Gastroesophageal sphincter (tissue), 4 donors: ENCODE data around the gene WDR86. TPM values are rescaled to one million over a fixed set of nuclear protein-coding genes. Genes with fewer than 3 reads are reported as not detected.

Source experiments
- ATAC-seq: fragments of 150-250 bp; one replicate; pipeline ENCODE4 v1.9.1; 2016; ENCODE audit warnings: mild to moderate bottlenecking, moderate library complexity
- H3K27ac ChIP-seq, 4 donors: fragments of 200-600 bp; sonication (generic) in 3 of 4; 1 replicate in 3 of 4; 2 replicates in 1 of 4; pipeline ENCODE4 v1.5.1; 2016 to 2019
- H3K27me3 ChIP-seq: fragments of 200-600 bp; sonication (generic); one replicate; pipeline ENCODE4 v1.5.1; 2019
- H3K36me3 ChIP-seq, 2 donors: fragments of 200-600 bp; sonication (generic); one replicate each; pipeline ENCODE4 v1.5.1; 2019; ENCODE audit warnings: control low read depth in 1 of 2
- H3K4me1 ChIP-seq, 3 donors: fragments of 200-600 bp; sonication (generic); 1 replicate in 2 of 3; 2 replicates in 1 of 3; pipeline ENCODE4 v1.5.1; 2016 to 2019; ENCODE audit warnings: control low read depth in 2 of 3
- H3K4me3 ChIP-seq, 2 donors: fragments of 200-600 bp; sonication (generic); one replicate each; pipeline ENCODE4 v1.5.1; 2019; ENCODE audit warnings: mild to moderate bottlenecking in 1 of 2, moderate library complexity in 1 of 2
- H3K9me3 ChIP-seq, 3 donors: fragments of 200-600 bp; sonication (generic); one replicate each; pipeline ENCODE4 v1.5.1; 2017 to 2019; ENCODE audit warnings: control low read depth in 2 of 3
- CTCF ChIP-seq, 4 experiments: fragments of 200-600 bp in 2 of 4; fragments of 450-650 bp in 2 of 4; sonication (generic) in 1 of 4; IDR thresholded peaks; one replicate each; pipeline ENCODE4 v1.5.1; 2017 to 2019; ENCODE audit warnings: antibody characterized with exemption in 4 of 4, mild to moderate bottlenecking in 2 of 4, moderate library complexity in 2 of 4
- EP300 ChIP-seq: sonication (generic); formaldehyde crosslinking; IDR thresholded peaks from one replicate; pipeline ENCODE4 v1.6.1; 2017; ENCODE audit warnings: antibody characterized with exemption, mild to moderate bottlenecking
- POLR2A ChIP-seq, 2 donors: fragments of 450-650 bp; IDR thresholded peaks; one replicate each; pipeline ENCODE4 v1.6.1; 2017; ENCODE audit warnings: antibody characterized with exemption in 2 of 2, mild to moderate bottlenecking in 2 of 2, moderate library complexity in 1 of 2
- POLR2AphosphoS5 ChIP-seq: sonication (generic); formaldehyde crosslinking; IDR thresholded peaks from one replicate; pipeline ENCODE4 v1.6.1; 2017; ENCODE audit warnings: antibody characterized with exemption
- WGBS, 2 donors: methylation state at CpG; one replicate each; pipeline ENCODE4 v1.1.5; 2018; ENCODE audit warnings: low coverage in 1 of 2; 5-methylcytosine and 5-hydroxymethylcytosine counted together
- small RNA-seq, 4 donors: library from RNA; depleted of rRNA; stranded (forward); fragments of <200 nt; gene quantifications; one replicate each; pipeline ENCODE3, GENCODE V24; 2016
- total RNA-seq, 4 donors: library from RNA; depleted of rRNA; stranded (reverse); fragments of >200 nt; gene quantifications; one replicate each; pipeline ENCODE4 v1.1.0, GENCODE V29; 2016

The WDR86 gene
- total RNA-seq, 4 donors from 2014 or later: 2.6 to 8.2 (median 5.9) TPM

- H3K4me1 ChIP-seq: peaks cover 0 to 5% (median 0%) of the 10 kb centered on the region in 3 donors
- H3K27me3 ChIP-seq: no peaks in the 10 kb centered on the region
- no peaks in the 10 kb centered on the region for H3K36me3 ChIP-seq
- whole genome bisulfite sequencing, 2 donors: no CpG with 5 or more reads among the region's 2 CpGs
- TF ChIP-seq EP300: no peak
- TF ChIP-seq POLR2A (IDR thresholded peaks at IDR 0.05): no peak
- TF ChIP-seq CTCF (IDR thresholded peaks at IDR 0.05): no peak
- no peak for TF ChIP-seq POLR2AphosphoS5
- H3K4me3 ChIP-seq: no peak overlapping the region
- ATAC-seq: no peak
- no peak overlapping the region for H3K27ac ChIP-seq
- H3K9me3 ChIP-seq: peaks cover 0 to 5% (median 0%) of the 10 kb centered on the region in 3 donors
Observed at GRCh38 chr7:151337346-151337745, 72.5 kb downstream of the WDR86 start.

- Histone ChIP-seq H3K4me3 (no peak overlapping the region), H3K36me3 (no peaks in the 10 kb centered on the region), H3K27me3 (no peaks in the 10 kb centered on the region), H3K4me1 (peaks cover 0 to 3% (median 0%) of the 10 kb centered on the region in 3 donors), H3K9me3 (peaks cover 0 to 5% (median 0%) of the 10 kb centered on the region in 3 donors), H3K27ac (no peak overlapping the region)
- TF ChIP-seq EP300: no peak
- WGBS, 2 donors: 80 to 92% methylated on average over 11 of the region's 12 CpGs
- no peak for ATAC-seq
Observed at GRCh38 chr7:151336027-151336708, 73.7 kb downstream of the WDR86 start.

GRCh38 chr7:151334628-151335027, 75.2 kb downstream of the WDR86 start:
- Histone ChIP-seq H3K36me3 (no peaks in the 10 kb centered on the region), H3K9me3 (peaks cover 0 to 5% (median 0%) of the 10 kb centered on the region in 3 donors), H3K4me3 (no peak overlapping the region), H3K4me1 (no peaks in the 10 kb centered on the region), H3K27ac (no peak overlapping the region), H3K27me3 (no peaks in the 10 kb centered on the region)
- TF ChIP-seq EP300: no peak
- no peak for TF ChIP-seq POLR2A (IDR thresholded peaks at IDR 0.05)
- no peak for TF ChIP-seq CTCF (IDR thresholded peaks at IDR 0.05)
- no peak for TF ChIP-seq POLR2AphosphoS5
- WGBS, 2 donors: 29 to 64% methylated on average over 1 of the region's 1 CpG
- no peak for ATAC-seq

Small RNAs within 50 kb of the gene (small RNA-seq; reads per million reads assigned to genes)
- gene MIR3907: 0 reads per million in 4 donors

Other genes with a start within 250 kb of the WDR86 start
- gene GBX1, start 242.3 kb downstream of the WDR86 start, total RNA-seq: not detected
- gene ASB10, start 222.8 kb downstream of the WDR86 start, total RNA-seq: not detected
- not detected for gene H2BK1, start 199.6 kb downstream of the WDR86 start, total RNA-seq
- gene ABCF2, start 182.8 kb downstream of the WDR86 start, total RNA-seq: 10 to 100 TPM; 30.5 to 43.1 (median 36.5) TPM
- gene CHPF2, start 177.6 kb downstream of the WDR86 start, total RNA-seq: 10 to 100 TPM; 18.0 to 38.1 (median 25.7) TPM
- 10 to 100 TPM; 23.6 to 45.1 (median 39.8) TPM for gene SMARCD3, start 161.3 kb downstream of the WDR86 start, total RNA-seq
- gene NUB1, start 68.2 kb downstream of the WDR86 start, total RNA-seq: 10 to 100 TPM; 50.5 to 60.3 (median 54.8) TPM
- gene CRYGN, start 30.1 kb upstream of the WDR86 start, total RNA-seq: 1 to 10 TPM in 1 of 4 donors, under 1 TPM in 1, not detected in 2; 0.27 to 4.4 TPM
- gene RHEB, start 109.9 kb upstream of the WDR86 start, total RNA-seq: 100 to 1,000 TPM; 107 to 229 (median 155) TPM